Stimulated activated CD4-positive, alpha-beta T cell treated with anti-CD3 and anti-CD28 coated beads, TNF-alpha, amount 100 ng/mL, for 1 hour (primary cell): ENCODE measurements around the gene NHLRC4.

Experiments
- DNase-seq, 3 donors: peaks; one replicate each; pipeline ENCODE4 v3.0.0-alpha.2; 2020; ENCODE audit warnings: low read depth in 3 of 3, low spot score in 1 of 3

NHLRC4 gene

GRCh38 chr16:566475-567372 lies at the start of gene NHLRC4:
NHLRC4 (plus strand) TSS chr16:567005; CDS start chr16:568048, 1,043 bp downstream.
- DNase-seq, result peak in 1 of 3 donors; percentile 12

GRCh38 chr16:518858-519257 lies 47.9 kb upstream of the NHLRC4 start:
- DNase-seq, result no peak

- no peak for DNase-seq
Measured at GRCh38 chr16:519425-519824, 47.4 kb upstream of the NHLRC4 start.

- DNase-seq, result no peak
Measured at GRCh38 chr16:519841-520687, 46.7 kb upstream of the NHLRC4 start.

- no peak for DNase-seq
Measured at GRCh38 chr16:520847-521246, 46.0 kb upstream of the NHLRC4 start.

GRCh38 chr16:521381-522210 lies 45.2 kb upstream of the NHLRC4 start:
- DNase-seq, result no peak

- no peak for DNase-seq
Measured at GRCh38 chr16:522320-523096, 44.3 kb upstream of the NHLRC4 start.

- no peak for DNase-seq
Measured at GRCh38 chr16:523097-523741, 43.6 kb upstream of the NHLRC4 start.

GRCh38 chr16:524274-525040 lies 42.3 kb upstream of the NHLRC4 start:
- DNase-seq, result no peak

GRCh38 chr16:525123-525519 lies 41.7 kb upstream of the NHLRC4 start:
- no peak for DNase-seq

- peak; percentile 15 to 54 (median 42) for DNase-seq
Measured at GRCh38 chr16:525520-526180, 41.2 kb upstream of the NHLRC4 start.

- peak in 1 of 3 donors; percentile 14 for DNase-seq
Measured at GRCh38 chr16:526181-527014, 40.4 kb upstream of the NHLRC4 start.

- DNase-seq, result peak; percentile 65 to 77 (median 70)
Measured at GRCh38 chr16:527015-527903, 39.5 kb upstream of the NHLRC4 start, which contains the start of gene CAPN15. CAPN15 (plus strand) TSS chr16:527712; CDS start chr16:546839, 19,127 bp downstream.

- DNase-seq, result peak in 1 of 3 donors; percentile 12
Measured at GRCh38 chr16:528111-529011, 38.4 kb upstream of the NHLRC4 start.

- no peak for DNase-seq
Measured at GRCh38 chr16:529012-529575, 37.7 kb upstream of the NHLRC4 start.
